GM23338 (cell line): ENCODE measurements around the gene LCN6. TPM values are rescaled to one million over a fixed set of nuclear protein-coding genes. Genes with fewer than 3 reads are reported as not detected.

Source experiments
- ATAC-seq: fragments of 200-7000 bp; cut with Tn5 transposase; 3 replicates; pipeline ENCODE4 v1.9.1; 2020
- DNase-seq: peaks from one replicate; pipeline ENCODE4 v3.0.0-alpha.2; 2015; ENCODE audit warnings: low spot score
- H2AFZ ChIP-seq: fragments of 200-600 bp; sonication (generic); 2 replicates; pipeline ENCODE4 v1.8.0; 2016; ENCODE audit warnings: antibody characterized with exemption, mild to moderate bottlenecking, moderate library complexity
- H3F3A ChIP-seq: fragments of 200-600 bp; sonication (generic); replicated peaks from 2 replicates; pipeline ENCODE4 v1.8.0; 2017; ENCODE audit warnings: antibody characterized with exemption, mixed run types, low read depth
- H3K27ac ChIP-seq: fragments of 200-600 bp; sonication (generic); 2 replicates; pipeline ENCODE4 v1.6.1; 2016; ENCODE audit warnings: low read depth
- H3K27me3 ChIP-seq: fragments of 200-600 bp; sonication (generic); 2 replicates; pipeline ENCODE4 v1.8.0; 2016; ENCODE audit warnings: mild to moderate bottlenecking, mixed run types, moderate library complexity; ENCODE audit not compliant: insufficient read depth
- H3K36me3 ChIP-seq: fragments of 200-600 bp; sonication (generic); 2 replicates; pipeline ENCODE4 v1.8.0; 2016; ENCODE audit warnings: mild to moderate bottlenecking; ENCODE audit not compliant: insufficient read depth
- H3K4me1 ChIP-seq: fragments of 200-600 bp; sonication (generic); 2 replicates; pipeline ENCODE4 v1.8.0; 2016; ENCODE audit warnings: mild to moderate bottlenecking, moderate library complexity; ENCODE audit not compliant: insufficient read depth
- H3K4me2 ChIP-seq: fragments of 200-600 bp; sonication (generic); 2 replicates; pipeline ENCODE4 v1.7.1; 2017; ENCODE audit warnings: mixed run types
- H3K4me3 ChIP-seq: fragments of 200-600 bp; sonication (generic); 2 replicates; pipeline ENCODE4 v1.6.1; 2016; ENCODE audit warnings: mixed run types
- H3K79me2 ChIP-seq: fragments of 200-600 bp; sonication (generic); replicated peaks from 2 replicates; pipeline ENCODE4 v1.8.0; 2017; ENCODE audit warnings: mild to moderate bottlenecking; ENCODE audit not compliant: insufficient read depth
- H3K9me2 ChIP-seq: fragments of 200-600 bp; sonication (generic); 2 replicates; pipeline ENCODE4 v1.8.0; 2017; ENCODE audit not compliant: insufficient read depth
- H4K20me1 ChIP-seq: fragments of 200-600 bp; sonication (generic); replicated peaks from 2 replicates; pipeline ENCODE4 v1.8.0; 2017; ENCODE audit warnings: mild to moderate bottlenecking; ENCODE audit not compliant: insufficient read depth
- H3K27ac Mint-ChIP-seq: 2 replicates; pipeline ENCODE4 v1.8.0; 2020; ENCODE audit warnings: inconsistent platforms, mild to moderate bottlenecking, moderate library complexity, mixed read lengths
- H3K27me3 Mint-ChIP-seq: 3 replicates; pipeline ENCODE4 v1.8.0; 2022; ENCODE audit warnings: low read depth, mild to moderate bottlenecking, moderate library complexity, mixed read lengths, inconsistent platforms; ENCODE audit not compliant: insufficient read depth, poor library complexity
- H3K36me3 Mint-ChIP-seq: 3 replicates; pipeline ENCODE4 v1.8.0; 2021; ENCODE audit warnings: low read depth, mild to moderate bottlenecking, inconsistent platforms, moderate library complexity, mixed read lengths
- H3K4me1 Mint-ChIP-seq: 3 replicates; pipeline ENCODE4 v1.8.0; 2020; ENCODE audit warnings: mild to moderate bottlenecking, inconsistent platforms, mixed read lengths
- H3K4me3 Mint-ChIP-seq: 3 replicates; pipeline ENCODE4 v1.8.0; 2021; ENCODE audit warnings: moderate library complexity, mild to moderate bottlenecking, inconsistent platforms, mixed read lengths
- H3K9me3 Mint-ChIP-seq: 3 replicates; pipeline ENCODE4 v1.8.0; 2020; ENCODE audit warnings: moderate library complexity, mild to moderate bottlenecking, inconsistent platforms, mixed read lengths
- CREB1 ChIP-seq: fragments of 250-450 bp; sonication (Bioruptor Pico); IDR thresholded peaks from 2 replicates; pipeline ENCODE4 v1.5.0; 2020; ENCODE audit warnings: low read depth, mild to moderate bottlenecking, moderate library complexity
- EZH2 ChIP-seq: fragments of 200-600 bp; sonication (generic); IDR thresholded peaks from one replicate; pipeline ENCODE4 v1.8.0; 2017; ENCODE audit warnings: antibody characterized with exemption, mild to moderate bottlenecking, low read depth; ENCODE audit not compliant: unreplicated experiment
- EZH2phosphoT487 ChIP-seq: fragments of 200-600 bp; sonication (generic); IDR thresholded peaks from one replicate; pipeline ENCODE4 v1.8.1; 2018; ENCODE audit warnings: antibody characterized with exemption; ENCODE audit not compliant: unreplicated experiment
- JUNB ChIP-seq: IDR thresholded peaks from one replicate; pipeline ENCODE4 v1.6.1; 2016; ENCODE audit warnings: antibody characterized with exemption; ENCODE audit not compliant: unreplicated experiment
- NANOG ChIP-seq: IDR thresholded peaks from 2 replicates; pipeline ENCODE4 v1.6.1; 2016; ENCODE audit warnings: antibody characterized with exemption, borderline replicate concordance
- POLR2AphosphoS5 ChIP-seq: IDR thresholded peaks from 2 replicates; pipeline ENCODE4 v1.6.1; 2016; ENCODE audit warnings: antibody characterized with exemption, low read depth
- STAT1 ChIP-seq: IDR thresholded peaks from one replicate; pipeline ENCODE4 v1.6.1; 2016; ENCODE audit warnings: antibody characterized with exemption; ENCODE audit not compliant: unreplicated experiment
- ZNF331 ChIP-seq: fragments of 250-450 bp; sonication (Bioruptor Pico); IDR thresholded peaks from 2 replicates; pipeline ENCODE4 v1.5.0; 2020; ENCODE audit warnings: low read depth, mild to moderate bottlenecking, moderate library complexity
- polyA plus RNA-seq: library from polyadenylated mRNA; unstranded; fragments of >200 nt; fragmentation: Nextera tagmentation; extraction: Ambion mirVana; gene quantifications from 2 replicates; pipeline ENCODE4 v1.2.1, GENCODE V29; 2016
- total RNA-seq: library from RNA; depleted of rRNA; stranded (reverse); fragments of >200 nt; shearing (Covaris generic); gene quantifications from 2 replicates; pipeline ENCODE4 v1.2.3, GENCODE V29; 2014
- TF ChIP-seq, protein P1 (sequence below): IDR thresholded peaks from one replicate; pipeline ENCODE4 v1.6.1; 2018; ENCODE audit warnings: antibody characterized with exemption; ENCODE audit not compliant: unreplicated experiment
- TF ChIP-seq, protein P2 (sequence below): IDR thresholded peaks from 2 replicates; pipeline ENCODE4 v1.6.1; 2016; ENCODE audit warnings: antibody characterized with exemption
- TF ChIP-seq, protein P3 (sequence below), 2 experiments: fragments of 200-600 bp in 1 of 2; sonication (generic) in 1 of 2; conservative IDR thresholded peaks; 2 replicates each; pipeline versions ENCODE4 v1.5.1 to v1.6.1; 2016 to 2017; ENCODE audit warnings: antibody characterized with exemption in 2 of 2, low read depth in 2 of 2, mild to moderate bottlenecking in 2 of 2, moderate library complexity in 1 of 2

Gene LCN6
- total and polyA plus RNA-seq, 2 experiments from 2014 or later, result not detected

DNA sequence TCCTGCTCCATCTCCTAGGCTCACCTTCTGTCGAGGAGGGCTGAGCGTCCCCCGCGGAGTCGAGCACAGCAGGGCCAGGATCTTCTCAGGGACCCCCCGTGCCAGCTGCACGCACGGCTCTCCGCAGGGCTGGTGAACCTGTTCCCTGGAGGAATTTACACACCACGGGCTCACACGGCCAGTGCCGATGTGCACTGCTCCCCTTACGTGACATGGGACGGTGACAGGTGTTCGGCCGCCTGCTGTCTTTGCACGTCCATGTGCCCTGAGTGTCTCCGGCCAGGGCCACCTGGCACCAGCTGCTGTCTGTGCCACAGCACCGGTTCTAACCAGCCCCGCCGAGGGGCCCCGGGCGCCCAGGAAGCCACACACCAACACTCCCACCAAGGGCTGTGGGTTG lies 52.4 kb downstream of the LCN6 start:
- Mint-ChIP-seq H3K9me3 (no peaks in the 10 kb centered on the region), H3K27me3 (peaks cover 10% of the 10 kb centered on the region), H3K36me3 (no peaks in the 10 kb centered on the region), H3K4me3 (no peak overlapping the region), H3K27ac (no peak overlapping the region), H3K4me1 (peaks cover 10% of the 10 kb centered on the region)
- no peak overlapping the region for H3K4me2 ChIP-seq
- no peaks in the 10 kb centered on the region for H3K27me3 ChIP-seq
- TF ChIP-seq, protein P1, sequence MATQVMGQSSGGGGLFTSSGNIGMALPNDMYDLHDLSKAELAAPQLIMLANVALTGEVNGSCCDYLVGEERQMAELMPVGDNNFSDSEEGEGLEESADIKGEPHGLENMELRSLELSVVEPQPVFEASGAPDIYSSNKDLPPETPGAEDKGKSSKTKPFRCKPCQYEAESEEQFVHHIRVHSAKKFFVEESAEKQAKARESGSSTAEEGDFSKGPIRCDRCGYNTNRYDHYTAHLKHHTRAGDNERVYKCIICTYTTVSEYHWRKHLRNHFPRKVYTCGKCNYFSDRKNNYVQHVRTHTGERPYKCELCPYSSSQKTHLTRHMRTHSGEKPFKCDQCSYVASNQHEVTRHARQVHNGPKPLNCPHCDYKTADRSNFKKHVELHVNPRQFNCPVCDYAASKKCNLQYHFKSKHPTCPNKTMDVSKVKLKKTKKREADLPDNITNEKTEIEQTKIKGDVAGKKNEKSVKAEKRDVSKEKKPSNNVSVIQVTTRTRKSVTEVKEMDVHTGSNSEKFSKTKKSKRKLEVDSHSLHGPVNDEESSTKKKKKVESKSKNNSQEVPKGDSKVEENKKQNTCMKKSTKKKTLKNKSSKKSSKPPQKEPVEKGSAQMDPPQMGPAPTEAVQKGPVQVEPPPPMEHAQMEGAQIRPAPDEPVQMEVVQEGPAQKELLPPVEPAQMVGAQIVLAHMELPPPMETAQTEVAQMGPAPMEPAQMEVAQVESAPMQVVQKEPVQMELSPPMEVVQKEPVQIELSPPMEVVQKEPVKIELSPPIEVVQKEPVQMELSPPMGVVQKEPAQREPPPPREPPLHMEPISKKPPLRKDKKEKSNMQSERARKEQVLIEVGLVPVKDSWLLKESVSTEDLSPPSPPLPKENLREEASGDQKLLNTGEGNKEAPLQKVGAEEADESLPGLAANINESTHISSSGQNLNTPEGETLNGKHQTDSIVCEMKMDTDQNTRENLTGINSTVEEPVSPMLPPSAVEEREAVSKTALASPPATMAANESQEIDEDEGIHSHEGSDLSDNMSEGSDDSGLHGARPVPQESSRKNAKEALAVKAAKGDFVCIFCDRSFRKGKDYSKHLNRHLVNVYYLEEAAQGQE, result no peak
- TF ChIP-seq, protein P2, sequence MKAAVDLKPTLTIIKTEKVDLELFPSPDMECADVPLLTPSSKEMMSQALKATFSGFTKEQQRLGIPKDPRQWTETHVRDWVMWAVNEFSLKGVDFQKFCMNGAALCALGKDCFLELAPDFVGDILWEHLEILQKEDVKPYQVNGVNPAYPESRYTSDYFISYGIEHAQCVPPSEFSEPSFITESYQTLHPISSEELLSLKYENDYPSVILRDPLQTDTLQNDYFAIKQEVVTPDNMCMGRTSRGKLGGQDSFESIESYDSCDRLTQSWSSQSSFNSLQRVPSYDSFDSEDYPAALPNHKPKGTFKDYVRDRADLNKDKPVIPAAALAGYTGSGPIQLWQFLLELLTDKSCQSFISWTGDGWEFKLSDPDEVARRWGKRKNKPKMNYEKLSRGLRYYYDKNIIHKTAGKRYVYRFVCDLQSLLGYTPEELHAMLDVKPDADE, result no peak
- TF ChIP-seq EZH2phosphoT487 (no peak), EZH2 (no peak), STAT1 (no peak), ZNF331 (CRISPR knock-in tag) (no peak), NANOG (no peak), CREB1 (CRISPR knock-in tag) (no peak)
- TF ChIP-seq, protein P3, sequence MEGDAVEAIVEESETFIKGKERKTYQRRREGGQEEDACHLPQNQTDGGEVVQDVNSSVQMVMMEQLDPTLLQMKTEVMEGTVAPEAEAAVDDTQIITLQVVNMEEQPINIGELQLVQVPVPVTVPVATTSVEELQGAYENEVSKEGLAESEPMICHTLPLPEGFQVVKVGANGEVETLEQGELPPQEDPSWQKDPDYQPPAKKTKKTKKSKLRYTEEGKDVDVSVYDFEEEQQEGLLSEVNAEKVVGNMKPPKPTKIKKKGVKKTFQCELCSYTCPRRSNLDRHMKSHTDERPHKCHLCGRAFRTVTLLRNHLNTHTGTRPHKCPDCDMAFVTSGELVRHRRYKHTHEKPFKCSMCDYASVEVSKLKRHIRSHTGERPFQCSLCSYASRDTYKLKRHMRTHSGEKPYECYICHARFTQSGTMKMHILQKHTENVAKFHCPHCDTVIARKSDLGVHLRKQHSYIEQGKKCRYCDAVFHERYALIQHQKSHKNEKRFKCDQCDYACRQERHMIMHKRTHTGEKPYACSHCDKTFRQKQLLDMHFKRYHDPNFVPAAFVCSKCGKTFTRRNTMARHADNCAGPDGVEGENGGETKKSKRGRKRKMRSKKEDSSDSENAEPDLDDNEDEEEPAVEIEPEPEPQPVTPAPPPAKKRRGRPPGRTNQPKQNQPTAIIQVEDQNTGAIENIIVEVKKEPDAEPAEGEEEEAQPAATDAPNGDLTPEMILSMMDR (conservative IDR thresholded peaks at IDR 0.05; ENCODE audit: low read depth in 2 of 2), result no peak
- H3K79me2 ChIP-seq, result no peaks in the 10 kb centered on the region
- no peaks in the 10 kb centered on the region for H3K36me3 ChIP-seq
- no peak for DNase-seq
- H3K4me3 ChIP-seq, result no peak overlapping the region
- no peaks in the 10 kb centered on the region; the same call in 1 of the 2 replicates for H3K4me1 ChIP-seq
- no peak overlapping the region for H2AFZ ChIP-seq
- H3F3A ChIP-seq, result no peaks in the 10 kb centered on the region
- no peak for ATAC-seq
- H4K20me1 ChIP-seq, result no peaks in the 10 kb centered on the region
- H3K9me2 ChIP-seq, result no peaks in the 10 kb centered on the region
- H3K27ac ChIP-seq, result no peak overlapping the region

DNA sequence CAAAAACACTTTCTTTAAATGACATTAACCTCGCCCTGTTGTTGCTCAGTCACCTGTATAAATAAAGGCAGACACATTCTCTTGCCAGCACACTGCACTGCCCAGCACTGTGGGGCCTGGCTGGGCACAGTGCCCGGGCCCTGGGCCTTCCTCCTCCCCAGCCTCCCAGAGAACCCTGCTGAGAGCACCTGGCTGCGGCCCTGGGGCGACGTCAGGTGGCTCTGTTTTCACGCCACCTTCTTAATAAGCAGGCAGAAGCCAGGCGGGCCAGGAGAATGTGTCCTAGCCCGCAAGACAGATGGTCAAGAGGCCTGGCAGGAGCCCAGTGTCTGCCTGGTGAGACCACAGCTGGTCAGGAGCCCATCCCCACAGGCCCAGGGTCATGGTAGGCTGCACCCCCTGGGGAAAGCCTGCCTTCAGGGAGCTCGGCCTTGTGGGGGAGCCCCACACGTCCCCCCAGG lies 52.9 kb downstream of the LCN6 start:
- no peak for ATAC-seq
- no peaks in the 10 kb centered on the region for H3F3A ChIP-seq
- no peak overlapping the region for H3K27ac ChIP-seq
- TF ChIP-seq, protein P1, result no peak
- TF ChIP-seq CREB1 (CRISPR knock-in tag) (no peak), EZH2 (no peak), STAT1 (no peak), ZNF331 (CRISPR knock-in tag) (no peak), JUNB (no peak), POLR2AphosphoS5 (no peak)
- TF ChIP-seq, protein P3 (conservative IDR thresholded peaks at IDR 0.05; ENCODE audit: low read depth in 2 of 2), result no peak

More for the DNA sequence above, 52.9 kb downstream of the LCN6 start:
- Mint-ChIP-seq H3K27ac (no peak overlapping the region), H3K9me3 (no peaks in the 10 kb centered on the region), H3K36me3 (no peaks in the 10 kb centered on the region), H3K4me1 (peaks cover 8% of the 10 kb centered on the region), H3K27me3 (peaks cover 9% of the 10 kb centered on the region), H3K4me3 (no peak overlapping the region)
- no peak overlapping the region for H2AFZ ChIP-seq
- no peaks in the 10 kb centered on the region; the same call in 1 of the 2 replicates for H3K4me1 ChIP-seq
- no peak overlapping the region for H3K4me3 ChIP-seq
- H3K79me2 ChIP-seq, result no peaks in the 10 kb centered on the region
- no peak overlapping the region for H3K4me2 ChIP-seq
- H3K9me2 ChIP-seq, result no peaks in the 10 kb centered on the region
- no peak for DNase-seq
- no peaks in the 10 kb centered on the region for H3K27me3 ChIP-seq
- H3K36me3 ChIP-seq, result no peaks in the 10 kb centered on the region
- no peaks in the 10 kb centered on the region for H4K20me1 ChIP-seq
